NCI-H526 (cell line): Measurements from ENCODE around the gene MANBA.

Experiments used
- DNase-seq, 2 experiments: peaks; one replicate each; lab custom pipeline; 2025; lab: John Stamatoyannopoulos, UW

Gene MANBA

DNA sequence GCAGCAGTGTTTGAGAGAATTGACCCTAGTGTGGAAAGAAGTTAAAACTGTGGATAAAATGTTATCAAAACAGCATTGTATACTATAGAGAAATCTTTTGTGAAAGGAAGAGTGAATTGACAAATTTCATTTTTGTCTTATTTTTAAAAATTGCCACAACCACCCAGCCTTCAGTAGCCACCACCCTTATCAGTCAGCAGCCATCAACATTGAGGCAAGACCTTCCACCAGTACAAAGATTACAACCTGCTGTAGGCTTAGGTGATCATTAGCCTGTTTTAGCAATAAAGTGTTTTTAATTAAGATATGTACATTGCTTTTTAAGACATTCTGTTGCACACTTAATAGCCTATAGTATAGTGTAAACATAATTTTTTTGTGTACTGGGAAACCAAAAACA lies 168.5 kb downstream of the MANBA start:
- no peak for DNase-seq

DNA sequence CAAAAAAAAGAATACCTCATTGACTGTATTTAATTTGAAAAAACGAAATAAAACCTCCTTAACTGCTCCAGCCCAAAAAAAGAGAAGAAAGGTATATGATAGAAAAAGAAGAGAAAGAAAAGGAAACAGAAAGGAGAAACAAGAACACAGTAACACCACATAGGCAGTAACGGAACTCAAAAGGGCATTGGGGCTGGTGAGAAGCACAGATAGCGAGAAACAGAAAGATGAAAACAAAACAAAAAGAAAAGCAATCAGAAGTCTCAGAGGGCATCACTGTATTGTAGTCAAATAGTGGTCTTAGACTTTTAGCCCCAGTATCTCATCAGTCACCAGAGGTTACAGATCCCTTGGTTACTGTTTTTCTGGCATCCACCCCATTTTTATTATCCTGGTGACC lies 171.0 kb downstream of the MANBA start:
- DNase-seq = no peak

DNA sequence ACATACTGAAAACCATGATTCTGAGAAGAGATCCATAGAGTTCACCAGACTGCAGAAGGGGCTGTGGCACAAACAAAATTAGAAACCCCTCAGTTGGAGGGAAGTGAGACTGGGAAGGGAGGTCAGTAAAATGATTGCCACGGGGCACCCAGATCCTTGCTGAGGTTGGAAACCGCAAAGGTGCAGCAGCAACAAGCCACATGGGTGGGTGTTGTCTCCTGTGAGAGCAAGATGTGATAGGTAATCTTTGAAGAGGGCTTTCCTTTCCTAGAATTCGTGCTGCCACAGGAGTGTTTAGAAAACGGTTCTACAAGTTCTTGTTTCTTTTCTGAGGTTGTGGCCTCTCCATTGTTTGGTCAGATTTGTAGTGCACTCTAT lies 174.1 kb downstream of the MANBA start:
- DNase-seq = no peak

DNA sequence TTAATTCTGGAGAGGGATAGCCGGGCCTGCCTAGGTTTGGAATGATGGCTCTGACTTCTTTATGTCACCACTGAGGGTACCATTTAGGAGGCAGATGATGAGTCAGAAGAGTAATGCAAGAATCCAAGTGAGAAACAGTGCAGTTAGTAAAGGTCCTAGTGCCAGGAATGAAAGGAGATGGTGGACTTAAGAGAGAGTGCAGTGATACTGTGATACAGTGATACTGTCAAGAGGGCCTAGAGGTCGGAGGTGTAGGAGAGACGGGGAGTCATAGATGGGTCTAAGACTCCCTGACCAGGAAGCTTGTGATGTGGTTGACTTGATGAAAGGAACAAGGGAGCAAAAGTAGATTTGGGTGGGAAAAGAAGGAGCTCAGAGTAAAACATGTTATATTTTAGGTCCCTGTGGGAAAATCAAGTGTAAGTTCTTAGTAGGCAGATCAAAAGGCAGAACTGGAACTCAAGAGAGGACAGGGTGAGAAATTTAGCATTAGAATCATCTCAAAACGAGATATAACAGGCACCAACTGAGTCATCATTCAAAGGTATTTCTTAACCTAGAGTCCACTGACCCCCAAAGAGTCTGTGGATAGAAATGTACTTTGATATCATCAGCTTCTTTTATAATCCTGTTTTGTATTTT lies 174.6 kb downstream of the MANBA start:
- no peak for DNase-seq

DNA sequence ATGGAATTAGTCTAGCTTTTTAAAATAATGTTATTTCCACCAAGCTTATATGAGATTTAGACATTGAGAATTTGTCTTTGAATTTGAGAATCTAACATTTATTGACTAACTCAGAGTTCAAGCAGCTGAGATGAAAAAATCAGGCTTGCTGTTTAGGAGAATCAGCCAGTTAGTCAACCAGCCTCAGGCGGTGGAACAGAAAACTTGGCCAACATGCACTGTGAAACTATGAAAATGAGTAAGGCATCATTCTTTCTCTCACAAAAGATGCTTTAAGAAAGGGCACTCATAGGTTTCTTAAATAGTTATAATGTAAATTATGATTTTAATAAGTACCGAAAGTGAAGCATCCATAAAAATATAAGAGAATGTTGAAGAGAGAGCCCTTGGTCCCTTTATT lies 175.4 kb downstream of the MANBA start:
- no peak for DNase-seq

DNA sequence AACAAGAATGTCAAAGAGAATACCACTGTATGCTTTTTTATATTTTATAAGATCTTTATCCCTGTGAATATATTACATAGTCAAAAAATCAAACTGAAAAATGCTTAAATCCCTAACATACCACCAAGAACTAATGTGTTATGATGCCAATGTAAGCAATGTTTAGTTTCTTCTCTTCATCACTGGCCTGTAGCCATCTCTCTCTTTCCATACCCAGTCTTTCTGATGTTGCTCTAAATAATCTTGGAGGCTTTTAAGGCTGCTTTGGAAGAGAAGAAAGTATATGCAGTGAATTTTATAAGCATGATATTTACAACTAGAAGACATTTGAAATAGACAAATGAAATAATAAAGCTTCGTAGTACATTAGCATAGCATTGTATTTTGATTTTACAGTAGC lies 176.7 kb downstream of the MANBA start:
- no peak for DNase-seq
